ENCODE data around the gene APBB2. TPM values are rescaled to one million over a fixed set of nuclear protein-coding genes. Genes with fewer than 3 reads are reported as not detected.

The APBB2 gene
- total RNA-seq, 1 experiment from 2014 or later, result 14.4 TPM

Small RNA genes within 50 kb of the gene (small RNA-seq; reads per million reads assigned to genes)
- gene RF00019 (not detected), gene RNA5SP160 (not detected), gene RNU6-1195P (not detected), gene RNU6-836P (not detected)

Other genes with a start within 250 kb of the APBB2 start
- gene UCHL1, start 42.4 kb upstream of the APBB2 start, total RNA-seq (2014; rRNA removed; shearing (Covaris generic)), result not detected in 2 replicates

Measured in HT-29 (cell line).